Measurements from ENCODE around the gene CLNS1A. TPM values are rescaled to one million over a fixed set of nuclear protein-coding genes. Genes with fewer than 3 reads are reported as not detected.

CLNS1A gene
- total and polyA plus RNA-seq, 9 of the 15 experiments (the other 6 are each of a cell fraction or from before 2014, with no cell fraction given): 146 to 472 (median 345) TPM

DNA sequence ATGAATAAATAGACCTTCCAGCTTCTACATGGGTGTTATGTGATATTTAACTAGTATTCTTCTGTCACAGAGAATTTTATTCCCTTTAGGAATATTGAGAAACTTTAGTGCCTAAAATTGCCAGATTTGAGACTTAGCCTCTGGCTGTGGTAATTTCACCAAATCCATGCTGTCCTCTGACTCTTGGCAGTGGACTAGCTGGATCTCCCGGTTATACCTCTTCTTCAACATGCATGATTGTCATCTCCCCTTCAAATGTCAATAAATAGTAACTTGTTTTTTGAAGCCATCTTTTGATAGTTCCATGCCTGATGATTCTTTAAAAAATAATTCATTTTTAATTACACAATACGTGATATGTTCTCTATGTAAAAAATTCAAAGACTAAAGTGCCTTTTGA, 39.4 kb downstream of the CLNS1A start:
- DNase-seq (ENCODE audit: extremely low read depth in 1 of 4, low spot score in 3 of 4) (no peak), FAIRE-seq (no peak), ATAC-seq (no peak)
- H3K79me2 ChIP-seq (ENCODE audit: control insufficient read depth, insufficient read depth, low read length): no peaks in the 10 kb centered on the region
- TF ChIP-seq CHCHD3 (CRISPR knock-in tag; IDR thresholded peaks at IDR 0.05): no peak
- TF ChIP-seq SRF (CRISPR knock-in tag; IDR thresholded peaks at IDR 0.05): no peak
- TF ChIP-seq HOMEZ (CRISPR knock-in tag; IDR thresholded peaks at IDR 0.05): no peak
- TF ChIP-seq, protein P1, sequence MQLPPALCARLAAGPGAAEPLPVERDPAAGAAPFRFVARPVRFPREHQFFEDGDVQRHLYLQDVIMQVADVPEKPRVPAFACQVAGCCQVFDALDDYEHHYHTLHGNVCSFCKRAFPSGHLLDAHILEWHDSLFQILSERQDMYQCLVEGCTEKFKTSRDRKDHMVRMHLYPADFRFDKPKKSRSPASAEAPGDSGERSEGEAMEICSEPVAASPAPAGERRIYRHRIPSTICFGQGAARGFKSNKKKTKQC (CRISPR knock-in tag; IDR thresholded peaks at IDR 0.05): no peak
- TF ChIP-seq PURB (CRISPR knock-in tag; IDR thresholded peaks at IDR 0.05; ENCODE audit: low read depth): no peak
- no peak for TF ChIP-seq ZBTB7A (IDR thresholded peaks at IDR 0.05; ENCODE audit: borderline replicate concordance, control insufficient read depth, low read depth, low read length)
- no peak for TF ChIP-seq MBD2 (IDR thresholded peaks at IDR 0.05; ENCODE audit: borderline replicate concordance, low read depth)
- TF ChIP-seq NCOA2 (IDR thresholded peaks at IDR 0.05; ENCODE audit: partially characterized antibody in 2 of 2): no peak
- TF ChIP-seq ZNF79 (CRISPR knock-in tag; IDR thresholded peaks at IDR 0.05; ENCODE audit: low read depth): no peak
- no peak for TF ChIP-seq PTTG1 (tag; IDR thresholded peaks at IDR 0.05; ENCODE audit: low read depth)
- TF ChIP-seq, protein P2, sequence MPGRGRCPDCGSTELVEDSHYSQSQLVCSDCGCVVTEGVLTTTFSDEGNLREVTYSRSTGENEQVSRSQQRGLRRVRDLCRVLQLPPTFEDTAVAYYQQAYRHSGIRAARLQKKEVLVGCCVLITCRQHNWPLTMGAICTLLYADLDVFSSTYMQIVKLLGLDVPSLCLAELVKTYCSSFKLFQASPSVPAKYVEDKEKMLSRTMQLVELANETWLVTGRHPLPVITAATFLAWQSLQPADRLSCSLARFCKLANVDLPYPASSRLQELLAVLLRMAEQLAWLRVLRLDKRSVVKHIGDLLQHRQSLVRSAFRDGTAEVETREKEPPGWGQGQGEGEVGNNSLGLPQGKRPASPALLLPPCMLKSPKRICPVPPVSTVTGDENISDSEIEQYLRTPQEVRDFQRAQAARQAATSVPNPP (IDR thresholded peaks at IDR 0.05; ENCODE audit: borderline replicate concordance, insufficient read depth, insufficient read length): no peak
- TF ChIP-seq, protein P3, sequence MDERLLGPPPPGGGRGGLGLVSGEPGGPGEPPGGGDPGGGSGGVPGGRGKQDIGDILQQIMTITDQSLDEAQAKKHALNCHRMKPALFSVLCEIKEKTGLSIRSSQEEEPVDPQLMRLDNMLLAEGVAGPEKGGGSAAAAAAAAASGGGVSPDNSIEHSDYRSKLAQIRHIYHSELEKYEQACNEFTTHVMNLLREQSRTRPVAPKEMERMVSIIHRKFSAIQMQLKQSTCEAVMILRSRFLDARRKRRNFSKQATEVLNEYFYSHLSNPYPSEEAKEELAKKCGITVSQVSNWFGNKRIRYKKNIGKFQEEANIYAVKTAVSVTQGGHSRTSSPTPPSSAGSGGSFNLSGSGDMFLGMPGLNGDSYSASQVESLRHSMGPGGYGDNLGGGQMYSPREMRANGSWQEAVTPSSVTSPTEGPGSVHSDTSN (CRISPR knock-in tag; IDR thresholded peaks at IDR 0.05; ENCODE audit: low read depth): no peak
- TF ChIP-seq, protein P3 (tag; conservative IDR thresholded peaks at IDR 0.05; ENCODE audit: low read depth): no peak
- TF ChIP-seq STAT5A (IDR thresholded peaks at IDR 0.05; ENCODE audit: borderline replicate concordance, low read length): no peak
- TF ChIP-seq SMAD4 (CRISPR knock-in tag; conservative IDR thresholded peaks at IDR 0.05): no peak
- TF ChIP-seq SMARCB1 (IDR thresholded peaks at IDR 0.05; ENCODE audit: insufficient read length, low read depth): no peak
- no peak for TF ChIP-seq TSC22D4 (tag; IDR thresholded peaks at IDR 0.05)
- no peaks in the 10 kb centered on the region for H3K27me3 ChIP-seq (ENCODE audit: control insufficient read depth in 2 of 2, insufficient read depth in 2 of 2, low read length in 2 of 2)
- no peaks in the 10 kb centered on the region for H3K9me1 ChIP-seq (ENCODE audit: control insufficient read depth, insufficient read depth, low read length)
- POLR2A ChIA-PET: interaction anchor here (1.1 kb wide), 1 partner anchor 9 kb away, joined by 4 read pairs; the partner anchor contains the start of gene AQP11
- no peak overlapping the region for H3K9ac ChIP-seq (ENCODE audit: insufficient read depth in 1 of 2, low read depth in 2 of 2, low read length in 2 of 2)
- H3K9me3 ChIP-seq (replicated peaks; ENCODE audit: control insufficient read depth, insufficient read depth, low read depth, low read length): no peaks in the 10 kb centered on the region
- CTCF ChIA-PET (ENCODE audit: low intra/inter-chr PET ratio): no interaction called here
- H3K4me2 ChIP-seq (ENCODE audit: insufficient read depth, low read length): no peak overlapping the region
- 73% methylated on average over 2 of the region's 2 CpGs for WGBS (ENCODE audit: insufficient coverage, low coverage, missing lambda C conversion rate)
- H3K36me3 ChIP-seq (ENCODE audit: control insufficient read depth, insufficient read depth, low read length): peaks cover 10% of the 10 kb centered on the region; the same call in 2 of the 3 replicates
- H3K4me3 ChIP-seq: no peak overlapping the region
- H4K20me1 ChIP-seq (replicated peaks; ENCODE audit: control insufficient read depth, insufficient read depth, low read length): no peaks in the 10 kb centered on the region
- intact Hi-C loops (cut with micrococcal nuclease) (no loop called here), in situ Hi-C loops (cut with MboI) (no loop called here)
- H3K4me1 ChIP-seq (replicated peaks in 1 of 2; ENCODE audit: control insufficient read depth in 2 of 2, insufficient read depth in 2 of 2, low read length in 2 of 2): peaks cover 0 to 4% of the 10 kb centered on the region in 2 experiments; a peak in 2 of 5 replicates
- BruUV-seq (replicated peaks): no TSS peak
- H3K27ac ChIP-seq (ENCODE audit: extremely low read depth, low read depth, low read length): no peak overlapping the region
- no peak overlapping the region for H2AFZ ChIP-seq (ENCODE audit: low read depth, low read length)

All from K562 (cell line).